Measurements from ENCODE around the gene NDUFB6.
"Not testable (repeated sequence)": the region's sequence is repeated elsewhere in the genome, so short reads cannot be mapped to it uniquely, and the experiment has no call there.

NDUFB6 gene

DNA sequence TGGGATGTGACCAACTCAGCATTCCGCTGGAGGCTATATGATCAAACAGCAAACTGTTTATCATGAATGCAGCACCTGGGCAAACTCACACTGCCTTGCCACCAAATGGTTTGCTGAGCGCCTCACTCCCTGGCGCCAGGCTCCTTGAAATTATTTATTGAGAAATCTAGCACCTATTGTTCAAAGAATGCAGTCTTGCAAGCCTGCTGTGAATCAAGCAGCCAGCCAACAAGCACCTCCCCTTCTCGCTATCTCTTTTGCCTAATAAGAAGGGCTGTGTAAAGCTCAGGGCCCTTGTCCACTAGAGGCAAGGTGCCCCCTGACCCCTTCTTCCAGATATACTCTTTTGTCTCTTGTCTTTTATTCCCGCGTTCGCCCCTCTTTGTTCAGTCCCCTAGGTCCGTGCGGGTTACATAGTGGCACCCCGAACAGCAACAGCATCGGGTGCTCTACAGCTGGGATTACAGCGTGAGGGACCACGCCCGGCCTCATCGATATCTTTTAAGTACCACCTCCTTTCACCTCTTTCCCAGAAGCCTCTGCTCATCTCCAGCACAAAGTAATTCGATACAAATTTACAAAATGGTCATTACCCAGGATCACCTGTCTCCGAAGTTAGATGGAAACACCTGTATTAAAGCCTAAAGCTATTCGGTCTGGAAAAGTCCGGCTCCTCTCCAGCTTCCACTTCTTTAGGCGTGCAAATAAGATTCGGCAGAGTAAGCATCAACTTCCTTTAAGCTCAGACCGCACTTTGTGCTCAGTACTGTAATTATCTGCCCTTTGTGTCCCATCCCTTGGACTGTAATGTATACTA lies 47.9 kb downstream of the NDUFB6 start:
- peak; percentile 9; the same call in 2 of the 3 replicates for ATAC-seq
- TF ChIP-seq, protein P1, sequence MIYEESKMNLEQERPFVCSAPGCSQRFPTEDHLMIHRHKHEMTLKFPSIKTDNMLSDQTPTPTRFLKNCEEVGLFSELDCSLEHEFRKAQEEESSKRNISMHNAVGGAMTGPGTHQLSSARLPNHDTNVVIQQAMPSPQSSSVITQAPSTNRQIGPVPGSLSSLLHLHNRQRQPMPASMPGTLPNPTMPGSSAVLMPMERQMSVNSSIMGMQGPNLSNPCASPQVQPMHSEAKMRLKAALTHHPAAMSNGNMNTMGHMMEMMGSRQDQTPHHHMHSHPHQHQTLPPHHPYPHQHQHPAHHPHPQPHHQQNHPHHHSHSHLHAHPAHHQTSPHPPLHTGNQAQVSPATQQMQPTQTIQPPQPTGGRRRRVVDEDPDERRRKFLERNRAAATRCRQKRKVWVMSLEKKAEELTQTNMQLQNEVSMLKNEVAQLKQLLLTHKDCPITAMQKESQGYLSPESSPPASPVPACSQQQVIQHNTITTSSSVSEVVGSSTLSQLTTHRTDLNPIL (CRISPR knock-in tag; IDR thresholded peaks at IDR 0.05; ENCODE audit: low read depth), result no peak
- TF ChIP-seq CSDC2 (CRISPR knock-in tag; IDR thresholded peaks at IDR 0.05), result no peak
- TF ChIP-seq TCF4 (CRISPR knock-in tag; IDR thresholded peaks at IDR 0.05; ENCODE audit: borderline replicate concordance), result no peak
- TF ChIP-seq, protein P2, sequence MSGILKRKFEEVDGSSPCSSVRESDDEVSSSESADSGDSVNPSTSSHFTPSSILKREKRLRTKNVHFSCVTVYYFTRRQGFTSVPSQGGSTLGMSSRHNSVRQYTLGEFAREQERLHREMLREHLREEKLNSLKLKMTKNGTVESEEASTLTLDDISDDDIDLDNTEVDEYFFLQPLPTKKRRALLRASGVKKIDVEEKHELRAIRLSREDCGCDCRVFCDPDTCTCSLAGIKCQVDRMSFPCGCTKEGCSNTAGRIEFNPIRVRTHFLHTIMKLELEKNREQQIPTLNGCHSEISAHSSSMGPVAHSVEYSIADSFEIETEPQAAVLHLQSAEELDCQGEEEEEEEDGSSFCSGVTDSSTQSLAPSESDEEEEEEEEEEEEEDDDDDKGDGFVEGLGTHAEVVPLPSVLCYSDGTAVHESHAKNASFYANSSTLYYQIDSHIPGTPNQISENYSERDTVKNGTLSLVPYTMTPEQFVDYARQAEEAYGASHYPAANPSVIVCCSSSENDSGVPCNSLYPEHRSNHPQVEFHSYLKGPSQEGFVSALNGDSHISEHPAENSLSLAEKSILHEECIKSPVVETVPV (CRISPR knock-in tag; IDR thresholded peaks at IDR 0.05), result no peak
- no peak for TF ChIP-seq ARNTL (CRISPR knock-in tag; IDR thresholded peaks at IDR 0.05; ENCODE audit: borderline replicate concordance, low read depth)

- not testable (repeated sequence) for ATAC-seq
These were observed 48.4 kb downstream of the NDUFB6 start for GRCh38 chr9:32524558-32524891.

GRCh38 chr9:32523910-32524309 lies 49.0 kb downstream of the NDUFB6 start:
- TF ChIP-seq SNAI2 (CRISPR knock-in tag; IDR thresholded peaks at IDR 0.05), result no peak
- no peak for ATAC-seq

DNA sequence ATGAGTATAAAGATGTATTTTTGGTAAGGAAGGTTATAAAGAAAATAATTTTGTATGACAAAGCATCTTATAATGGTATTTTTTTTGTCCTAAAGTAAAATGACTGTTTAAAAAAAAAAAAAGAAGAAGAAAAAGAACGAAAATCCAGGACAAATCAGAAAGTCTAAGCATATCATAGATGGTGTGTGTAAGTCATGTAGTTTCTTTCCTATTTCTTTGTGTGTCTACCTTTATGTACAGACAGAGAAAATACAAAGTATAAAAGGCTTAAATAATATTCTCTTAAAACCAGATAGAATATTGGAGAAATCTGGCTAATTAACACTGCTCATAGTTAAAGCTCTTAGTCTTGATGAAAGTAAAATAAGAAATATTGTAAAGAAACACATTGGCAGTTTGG lies 54.7 kb downstream of the NDUFB6 start:
- no peak for ATAC-seq
- TF ChIP-seq TCF4 (CRISPR knock-in tag; IDR thresholded peaks at IDR 0.05; ENCODE audit: borderline replicate concordance) (no peak), CSDC2 (CRISPR knock-in tag; IDR thresholded peaks at IDR 0.05) (no peak), TOX (CRISPR knock-in tag; IDR thresholded peaks at IDR 0.05; ENCODE audit: borderline replicate concordance) (no peak), BACH2 (CRISPR knock-in tag; IDR thresholded peaks at IDR 0.05; ENCODE audit: borderline replicate concordance) (no peak), PATZ1 (CRISPR knock-in tag; IDR thresholded peaks at IDR 0.05; ENCODE audit: borderline replicate concordance) (no peak), ZNF70 (CRISPR knock-in tag; IDR thresholded peaks at IDR 0.05) (no peak), RARB (CRISPR knock-in tag; IDR thresholded peaks at IDR 0.05) (no peak), ESRRG (CRISPR knock-in tag; IDR thresholded peaks at IDR 0.05) (no peak), OSR1 (CRISPR knock-in tag; IDR thresholded peaks at IDR 0.05) (no peak), ZFP30 (CRISPR knock-in tag; IDR thresholded peaks at IDR 0.05) (no peak), ZNF8 (CRISPR knock-in tag; IDR thresholded peaks at IDR 0.05) (no peak)
- TF ChIP-seq, protein P2 (CRISPR knock-in tag; IDR thresholded peaks at IDR 0.05), result no peak
- TF ChIP-seq, protein P3, sequence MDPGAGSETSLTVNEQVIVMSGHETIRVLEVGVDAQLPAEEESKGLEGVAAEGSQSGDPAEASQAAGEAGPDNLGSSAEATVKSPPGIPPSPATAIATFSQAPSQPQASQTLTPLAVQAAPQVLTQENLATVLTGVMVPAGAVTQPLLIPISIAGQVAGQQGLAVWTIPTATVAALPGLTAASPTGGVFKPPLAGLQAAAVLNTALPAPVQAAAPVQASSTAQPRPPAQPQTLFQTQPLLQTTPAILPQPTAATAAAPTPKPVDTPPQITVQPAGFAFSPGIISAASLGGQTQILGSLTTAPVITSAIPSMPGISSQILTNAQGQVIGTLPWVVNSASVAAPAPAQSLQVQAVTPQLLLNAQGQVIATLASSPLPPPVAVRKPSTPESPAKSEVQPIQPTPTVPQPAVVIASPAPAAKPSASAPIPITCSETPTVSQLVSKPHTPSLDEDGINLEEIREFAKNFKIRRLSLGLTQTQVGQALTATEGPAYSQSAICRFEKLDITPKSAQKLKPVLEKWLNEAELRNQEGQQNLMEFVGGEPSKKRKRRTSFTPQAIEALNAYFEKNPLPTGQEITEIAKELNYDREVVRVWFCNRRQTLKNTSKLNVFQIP (CRISPR knock-in tag; IDR thresholded peaks at IDR 0.05; ENCODE audit: borderline replicate concordance, low read depth), result no peak
- TF ChIP-seq, protein P1 (CRISPR knock-in tag; IDR thresholded peaks at IDR 0.05; ENCODE audit: low read depth), result no peak

Measured in SK-N-SH treated with all-trans-retinoic acid at 6 μM for 48 hours (cell line).